Measurements from ENCODE around the gene LRMDA. TPM values are rescaled to one million over a fixed set of nuclear protein-coding genes. Genes with fewer than 3 reads are reported as not detected.

The LRMDA gene
- total and polyA plus RNA-seq, 2 of the 13 experiments (the other 11 are each of a cell fraction or from before 2014, with no cell fraction given): 13.4 to 22.0 TPM

DNA sequence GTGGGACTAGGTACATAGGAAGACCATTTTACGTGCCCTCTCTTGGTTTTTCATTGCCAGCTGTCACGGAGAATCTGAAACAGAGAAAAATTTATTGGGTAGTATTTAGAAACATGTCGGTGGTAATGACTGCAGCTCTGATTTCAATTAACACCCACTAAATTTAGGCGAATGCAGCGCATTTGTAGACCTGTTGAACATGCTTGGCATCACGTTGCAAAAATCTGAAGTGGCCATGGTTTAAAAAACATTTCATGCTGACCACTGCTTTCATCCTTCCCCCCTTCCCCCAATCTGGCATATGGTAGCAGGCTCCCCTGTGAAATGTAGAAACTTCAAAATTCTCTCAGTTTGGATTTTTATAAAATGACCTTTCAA is 34.0 kb downstream of the LRMDA start:
- Histone ChIP-seq H2AFZ (ENCODE audit: low read length) (no peak overlapping the region), H4K20me1 (ENCODE audit: insufficient read depth, low read length) (no peaks in the 10 kb centered on the region), H3K36me3 (replicated peaks in 1 of 2; ENCODE audit: control insufficient read depth in 1 of 2, insufficient read depth in 2 of 2, low read length in 2 of 2) (peaks cover 4 to 9% of the 10 kb centered on the region in 2 experiments; a peak in 2 of 5 replicates), H3K27ac (ENCODE audit: extremely low read length, insufficient read depth, low read length) (no peak overlapping the region), H3K79me2 (ENCODE audit: insufficient read depth, low read length) (no peaks in the 10 kb centered on the region), H3K4me2 (ENCODE audit: low read depth, low read length) (no peak overlapping the region), H3K27me3 (ENCODE audit: control insufficient read depth in 1 of 2, insufficient read depth in 2 of 2, low read length in 2 of 2) (no peaks in the 10 kb centered on the region), H3K9me3 (ENCODE audit: low read length) (no peaks in the 10 kb centered on the region), H3K9ac (ENCODE audit: insufficient read depth, low read depth, low read length) (no peak overlapping the region), H3K4me1 (ENCODE audit: insufficient read depth, low read length) (0 out of 2 replicates have a peak, but pooled peaks cover 5% of the 10 kb centered on the region), H3K4me3 (replicated peaks in 1 of 3; ENCODE audit: insufficient read depth in 1 of 3, low read depth in 2 of 3, low read length in 3 of 3) (no peak overlapping the region)
- intact Hi-C loops (cut with micrococcal nuclease; ENCODE audit: unreplicated experiment): no loop called here
- ATAC-seq (no peak), DNase-seq (ENCODE audit: low spot score) (no peak), FAIRE-seq (no peak)
- ChIA-PET POLR2A (no interaction called here), CTCF (ENCODE audit: low intra/inter-chr PET ratio, low total read pairs) (no interaction called here)
- in situ Hi-C loops (cut with HindIII; ENCODE audit: extremely low pct_ligation_motif_present, low pct_unique_long_range_greater_than_20kb): no loop called here
- 96% methylated on average over 6 of the region's 6 CpGs for WGBS (ENCODE audit: low lambda C conversion rate)
- BruUV-seq (replicated peaks): no TSS peak
- TF ChIP-seq YEATS4 (CRISPR knock-in tag; IDR thresholded peaks at IDR 0.05; ENCODE audit: borderline replicate concordance): no peak
- TF ChIP-seq, protein P1, sequence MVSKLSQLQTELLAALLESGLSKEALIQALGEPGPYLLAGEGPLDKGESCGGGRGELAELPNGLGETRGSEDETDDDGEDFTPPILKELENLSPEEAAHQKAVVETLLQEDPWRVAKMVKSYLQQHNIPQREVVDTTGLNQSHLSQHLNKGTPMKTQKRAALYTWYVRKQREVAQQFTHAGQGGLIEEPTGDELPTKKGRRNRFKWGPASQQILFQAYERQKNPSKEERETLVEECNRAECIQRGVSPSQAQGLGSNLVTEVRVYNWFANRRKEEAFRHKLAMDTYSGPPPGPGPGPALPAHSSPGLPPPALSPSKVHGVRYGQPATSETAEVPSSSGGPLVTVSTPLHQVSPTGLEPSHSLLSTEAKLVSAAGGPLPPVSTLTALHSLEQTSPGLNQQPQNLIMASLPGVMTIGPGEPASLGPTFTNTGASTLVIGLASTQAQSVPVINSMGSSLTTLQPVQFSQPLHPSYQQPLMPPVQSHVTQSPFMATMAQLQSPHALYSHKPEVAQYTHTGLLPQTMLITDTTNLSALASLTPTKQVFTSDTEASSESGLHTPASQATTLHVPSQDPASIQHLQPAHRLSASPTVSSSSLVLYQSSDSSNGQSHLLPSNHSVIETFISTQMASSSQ (IDR thresholded peaks at IDR 0.05; ENCODE audit: low read depth): no peak
- TF ChIP-seq, protein P1 (CRISPR knock-in tag; IDR thresholded peaks at IDR 0.05; ENCODE audit: borderline replicate concordance): no peak
- no peak for TF ChIP-seq ATF4 (CRISPR knock-in tag; IDR thresholded peaks at IDR 0.05)
- TF ChIP-seq ZNF687 (CRISPR knock-in tag; IDR thresholded peaks at IDR 0.05): no peak
- no peak for TF ChIP-seq ZNF772 (CRISPR knock-in tag; IDR thresholded peaks at IDR 0.05)
- no peak for TF ChIP-seq ZNF24 (IDR thresholded peaks at IDR 0.05)
- no peak for TF ChIP-seq ETV5 (CRISPR knock-in tag; IDR thresholded peaks at IDR 0.05; ENCODE audit: borderline replicate concordance)
- no peak for TF ChIP-seq ELF4 (CRISPR knock-in tag; IDR thresholded peaks at IDR 0.05; ENCODE audit: borderline replicate concordance)
- TF ChIP-seq RFXAP (CRISPR knock-in tag; IDR thresholded peaks at IDR 0.05; ENCODE audit: borderline replicate concordance): no peak
- TF ChIP-seq NBN (conservative IDR thresholded peaks at IDR 0.05): no peak
- no peak for TF ChIP-seq ZNF558 (CRISPR knock-in tag; IDR thresholded peaks at IDR 0.05; ENCODE audit: borderline replicate concordance)
- TF ChIP-seq MXI1 (IDR thresholded peaks at IDR 0.05; ENCODE audit: borderline replicate concordance, low read depth, low read length): no peak
- TF ChIP-seq TARDBP (CRISPR knock-in tag; IDR thresholded peaks at IDR 0.05): no peak
- no peak for TF ChIP-seq PITX1 (CRISPR knock-in tag; IDR thresholded peaks at IDR 0.05)
- TF ChIP-seq PHB2 (IDR thresholded peaks at IDR 0.05; ENCODE audit: partially characterized antibody): no peak

Measured in HepG2 (cell line).